Stimulated activated CD8-positive, alpha-beta memory T cell treated with anti-CD3 and anti-CD28 coated beads, Interleukin-2, amount 100 ng/mL, for 1 hour (primary cell): ENCODE measurements around the gene GPRIN1.
"Not testable (repeated sequence)": the region's sequence is repeated elsewhere in the genome, so short reads cannot be mapped to it uniquely, and the experiment has no call there.

ENCODE experiments used
- DNase-seq, 2 donors: peaks; one replicate each; pipeline ENCODE4 v3.0.0-alpha.2; 2020; ENCODE audit warnings: low read depth in 2 of 2

GPRIN1 gene

GRCh38 chr5:176597417-176598389, 12.3 kb downstream of the GPRIN1 start:
- DNase-seq, result no peak

- peak; percentile 29 to 37 for DNase-seq
Measured at GRCh38 chr5:176596689-176597416, 13.1 kb downstream of the GPRIN1 start.

- DNase-seq, result no peak
Measured at GRCh38 chr5:176596069-176596644, 13.8 kb downstream of the GPRIN1 start.

- no peak for DNase-seq
Measured at GRCh38 chr5:176595386-176595943, 14.5 kb downstream of the GPRIN1 start.

- DNase-seq, result no peak
Measured at GRCh38 chr5:176594554-176594953, 15.4 kb downstream of the GPRIN1 start.

GRCh38 chr5:176593273-176593869, 16.6 kb downstream of the GPRIN1 start:
- no peak for DNase-seq

GRCh38 chr5:176592573-176592972, 17.4 kb downstream of the GPRIN1 start:
- no peak for DNase-seq

- DNase-seq, result not testable (repeated sequence)
Measured at GRCh38 chr5:176591667-176592066, 18.3 kb downstream of the GPRIN1 start.

GRCh38 chr5:176590035-176590717, 19.8 kb downstream of the GPRIN1 start:
- DNase-seq, result no peak

GRCh38 chr5:176589039-176589769, 20.8 kb downstream of the GPRIN1 start:
- no peak for DNase-seq

- DNase-seq, result no peak
Measured at GRCh38 chr5:176588297-176588696, 21.7 kb downstream of the GPRIN1 start.

- DNase-seq, result no peak
Measured at GRCh38 chr5:176587398-176587797, 22.6 kb downstream of the GPRIN1 start.

GRCh38 chr5:176583076-176583475, 26.9 kb downstream of the GPRIN1 start:
- no peak for DNase-seq

GRCh38 chr5:176581361-176581760, 28.6 kb downstream of the GPRIN1 start:
- DNase-seq, result no peak

- no peak for DNase-seq
Measured at GRCh38 chr5:176579323-176579722, 30.6 kb downstream of the GPRIN1 start.

GRCh38 chr5:176578391-176578808, 31.6 kb downstream of the GPRIN1 start:
- peak in 1 of 2 donors; percentile 9 for DNase-seq

GRCh38 chr5:176577312-176578176, 32.4 kb downstream of the GPRIN1 start:
- no peak for DNase-seq

- DNase-seq, result no peak
Measured at GRCh38 chr5:176575488-176576422, 34.2 kb downstream of the GPRIN1 start.
